Measurements from ENCODE around the gene RFX3.

RFX3 gene

GRCh38 chr9:3277200-3277599, 248.6 kb downstream of the RFX3 start:
- no peak for DNase-seq (ENCODE audit: low spot score)

GRCh38 chr9:3271581-3271980, 254.2 kb downstream of the RFX3 start:
- DNase-seq (ENCODE audit: low spot score) = no peak

DNA sequence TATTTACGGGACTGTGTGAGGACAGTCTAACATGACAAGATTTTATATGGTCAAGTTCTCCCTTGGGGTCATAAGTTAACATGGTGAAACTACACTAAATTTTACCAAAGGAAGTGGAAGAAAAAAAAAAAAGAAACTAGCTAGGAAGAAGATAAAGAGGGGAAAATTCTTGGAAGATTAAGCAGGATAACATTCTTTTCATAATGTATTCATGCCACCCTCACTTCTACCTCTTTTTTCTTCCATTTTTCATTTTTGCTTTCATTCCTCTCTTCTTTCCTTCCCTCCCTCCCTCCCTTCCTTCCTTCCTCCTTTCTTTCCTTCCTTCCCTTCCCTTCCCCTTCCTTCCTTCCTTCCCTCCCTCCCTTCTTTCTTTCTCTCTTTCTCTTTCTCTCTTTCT, 254.6 kb downstream of the RFX3 start:
- DNase-seq (ENCODE audit: low spot score) = no peak

- no peak for DNase-seq (ENCODE audit: low spot score)
Measured at GRCh38 chr9:3268223-3268622, 257.6 kb downstream of the RFX3 start.

DNA sequence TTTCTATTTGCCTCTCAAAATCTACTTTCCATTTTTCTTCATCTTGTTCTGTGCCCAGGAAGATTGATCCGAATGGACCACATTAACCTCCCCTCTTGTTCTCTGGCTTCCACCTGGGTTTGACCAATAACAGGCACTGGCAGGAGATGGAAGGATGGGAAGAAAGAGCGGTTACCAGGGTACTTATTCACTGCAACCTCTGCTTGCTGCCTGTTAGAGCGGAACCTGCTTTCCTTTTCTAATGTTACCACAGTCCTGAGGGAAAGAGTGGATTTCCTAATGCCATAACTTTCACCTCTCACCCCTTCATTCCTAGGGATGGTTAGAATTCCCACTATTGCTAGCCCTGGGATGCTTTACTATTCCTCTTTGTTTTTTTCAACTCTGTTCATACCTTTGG, 262.1 kb downstream of the RFX3 start:
- no peak for DNase-seq (ENCODE audit: low spot score)

- no peak for DNase-seq (ENCODE audit: low spot score)
Measured at GRCh38 chr9:3262826-3263529, 262.8 kb downstream of the RFX3 start.

DNA sequence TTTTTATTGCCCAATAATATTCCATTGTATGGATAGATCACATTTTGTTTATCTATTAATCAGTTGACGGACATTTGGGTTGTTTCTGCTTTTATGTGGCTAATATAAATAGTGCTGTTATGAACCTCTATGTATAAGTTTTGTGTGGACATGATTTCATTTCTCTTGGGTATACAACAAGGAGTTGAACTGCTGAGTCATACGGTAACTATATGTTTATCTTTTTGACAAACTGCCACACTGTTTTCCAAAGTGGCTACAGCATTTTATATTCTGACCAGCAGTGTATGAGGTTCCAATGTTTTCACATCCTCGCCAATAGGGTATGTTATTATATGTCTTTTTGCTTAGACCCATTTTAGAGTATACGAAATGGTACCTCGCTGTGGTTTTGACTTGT, 264.3 kb downstream of the RFX3 start:
- no peak for DNase-seq (ENCODE audit: low spot score)

DNA sequence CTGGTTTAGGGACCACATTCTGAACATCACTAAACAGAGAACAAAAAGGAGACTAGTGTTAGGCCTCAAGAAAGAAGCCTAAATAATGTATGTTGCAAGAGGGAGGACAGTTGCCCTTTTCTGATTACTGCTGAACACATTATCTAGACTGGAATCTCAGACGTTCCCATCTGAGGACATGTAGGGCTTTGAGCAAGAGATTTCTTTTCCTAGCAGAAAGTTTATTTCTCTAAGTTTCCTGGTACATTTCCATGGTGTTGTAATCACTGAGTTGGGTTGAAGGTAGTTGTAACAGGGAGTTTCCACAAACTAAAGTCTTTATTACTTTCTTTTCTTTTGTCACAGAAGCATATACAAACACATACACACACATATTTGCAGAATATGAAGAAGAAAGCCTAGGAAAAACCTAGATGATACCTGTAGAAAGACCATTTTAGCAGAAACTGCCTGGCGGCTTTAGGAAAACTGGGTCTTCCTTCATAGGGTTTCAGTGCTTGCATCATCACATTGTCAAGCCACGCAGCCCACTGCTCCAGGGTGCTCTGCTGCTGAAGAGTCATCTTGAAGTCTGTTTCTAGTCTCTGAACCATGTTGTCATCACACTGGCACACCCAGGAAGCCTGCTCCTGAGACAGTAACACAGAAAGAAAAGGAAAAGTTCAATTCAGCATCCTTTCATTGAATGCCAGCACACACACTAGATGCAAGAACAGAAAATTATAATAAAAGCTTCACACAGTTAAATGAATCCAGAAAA, 269.1 kb downstream of the RFX3 start:
- DNase-seq (ENCODE audit: low spot score) = no peak

- DNase-seq (ENCODE audit: low spot score) = no peak
Measured at GRCh38 chr9:3251309-3251708, 274.5 kb downstream of the RFX3 start.

DNA sequence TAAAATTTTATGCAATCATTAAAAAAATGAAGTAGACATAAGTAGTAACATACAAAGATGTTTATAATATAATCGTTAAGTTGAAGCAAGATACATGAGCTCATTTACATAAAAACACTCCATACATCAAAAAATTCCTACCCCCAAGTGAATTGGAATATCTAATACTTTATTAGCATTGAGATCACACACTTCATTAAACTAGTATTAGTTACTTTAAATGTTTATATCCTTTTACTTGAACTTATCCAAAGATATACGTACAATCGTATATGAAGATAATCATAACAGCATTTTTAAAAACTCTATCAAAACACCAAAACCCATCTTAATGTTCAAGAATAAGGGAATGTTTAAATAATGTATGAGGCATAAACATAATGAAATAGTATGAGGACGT, 275.1 kb downstream of the RFX3 start:
- no peak for DNase-seq (ENCODE audit: low spot score)

DNA sequence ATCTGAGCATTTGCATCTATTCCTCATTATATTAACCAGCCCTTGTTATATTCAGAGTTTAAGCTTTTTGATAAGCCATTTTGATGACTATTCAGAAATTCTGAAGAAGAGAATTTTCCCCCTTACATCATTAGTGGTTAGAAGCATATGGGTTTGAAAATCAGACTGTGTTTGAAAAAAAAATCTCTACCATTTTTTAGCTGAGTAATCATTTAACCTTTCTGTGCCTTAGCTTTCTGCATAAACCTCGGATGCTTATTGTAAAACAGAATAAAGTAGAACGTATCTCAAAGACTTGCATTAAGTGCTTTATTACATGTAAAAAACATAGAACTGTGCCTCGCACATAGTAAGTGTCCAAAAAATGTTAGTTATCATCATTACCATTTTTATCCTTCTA, 278.6 kb downstream of the RFX3 start:
- no peak for DNase-seq (ENCODE audit: low spot score)

DNA sequence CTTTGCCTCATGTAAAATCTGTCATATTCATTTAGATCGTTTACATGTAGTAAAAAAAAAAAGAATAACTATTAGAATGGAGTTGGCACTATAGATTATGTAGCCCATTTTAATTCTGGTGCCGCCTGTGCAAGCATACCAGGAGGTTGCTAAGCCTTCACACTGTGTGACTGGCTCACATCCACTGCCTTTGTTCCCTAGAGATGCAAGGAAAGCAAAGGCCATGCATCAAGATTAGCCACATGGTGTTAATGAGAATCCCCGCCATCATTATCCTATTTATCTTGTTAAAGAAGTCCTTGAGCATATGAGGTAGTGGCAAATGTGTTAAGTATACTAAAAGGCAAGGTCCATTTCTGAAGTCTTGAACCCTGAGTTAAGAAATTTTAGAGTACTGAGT, 279.6 kb downstream of the RFX3 start:
- DNase-seq (ENCODE audit: low spot score) = no peak

GRCh38 chr9:3244963-3245653, 280.7 kb downstream of the RFX3 start:
- DNase-seq (ENCODE audit: low spot score) = no peak

DNA sequence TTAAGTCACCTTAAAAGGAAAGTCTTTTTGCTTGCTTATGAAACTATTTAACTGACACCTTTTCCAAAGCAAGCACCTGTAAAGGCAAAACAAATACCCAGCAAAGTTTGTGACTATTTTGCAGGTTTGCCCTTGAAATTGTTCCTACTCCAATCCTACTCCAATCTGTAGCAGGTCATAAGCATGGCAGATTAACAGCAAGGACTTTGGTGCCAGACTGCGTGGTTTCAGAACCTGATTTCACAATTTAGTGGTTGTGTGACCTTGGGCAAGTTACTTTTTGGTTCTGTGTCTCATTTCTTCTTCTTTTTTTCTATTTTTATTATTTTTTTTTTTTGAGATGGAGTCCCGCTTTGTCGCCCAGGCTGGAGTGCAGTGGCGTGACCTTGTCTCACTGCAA, 282.1 kb downstream of the RFX3 start:
- DNase-seq (ENCODE audit: low spot score) = no peak

- no peak for DNase-seq (ENCODE audit: low spot score)
Measured at GRCh38 chr9:3241290-3241689, 284.5 kb downstream of the RFX3 start.

GRCh38 chr9:3240656-3241268, 285.0 kb downstream of the RFX3 start:
- peak; percentile 59 for DNase-seq (ENCODE audit: low spot score)

DNA sequence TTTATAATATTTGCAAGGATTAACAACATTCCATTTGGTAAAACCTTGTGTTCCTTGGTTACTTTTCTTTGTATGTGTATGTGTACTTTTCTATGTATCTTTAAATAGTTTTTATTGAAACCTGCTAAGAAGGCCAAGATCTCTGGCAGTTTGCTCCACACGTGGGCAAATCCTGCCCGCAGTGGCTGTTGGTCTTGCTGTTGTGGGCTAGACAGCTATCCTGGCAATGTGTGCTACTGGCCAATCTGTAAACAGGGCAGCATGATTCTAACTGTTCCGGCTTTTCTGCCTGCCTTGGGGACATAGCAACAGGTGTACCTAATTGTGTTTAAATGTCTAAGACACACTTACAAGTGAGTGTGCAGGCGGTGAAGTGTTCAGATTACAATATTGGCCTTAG, 286.6 kb downstream of the RFX3 start:
- DNase-seq (ENCODE audit: low spot score) = no peak

DNA sequence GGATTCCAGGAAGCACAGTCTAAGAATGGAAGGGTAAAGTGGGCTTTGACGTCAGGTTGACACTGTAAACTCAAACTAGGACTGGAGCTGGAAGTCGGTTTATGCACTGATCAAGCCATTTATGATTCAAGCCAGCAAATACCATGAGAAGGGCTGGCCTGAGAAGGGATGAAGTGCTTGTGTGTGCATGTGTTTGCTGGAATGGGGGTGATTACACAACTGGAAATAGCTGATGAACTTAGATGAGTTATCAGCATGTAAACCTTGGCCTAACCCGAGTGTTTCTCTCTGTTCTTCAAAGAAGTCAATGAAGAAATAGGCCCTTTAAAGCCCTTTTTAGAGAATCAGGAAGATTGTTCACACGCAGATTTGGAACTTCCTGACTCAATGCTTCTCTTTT, 287.6 kb downstream of the RFX3 start:
- DNase-seq (ENCODE audit: low spot score) = no peak

- DNase-seq (ENCODE audit: low spot score) = no peak
Measured at GRCh38 chr9:3237121-3237520, 288.7 kb downstream of the RFX3 start.

GRCh38 chr9:3235497-3235896, 290.3 kb downstream of the RFX3 start:
- no peak for DNase-seq (ENCODE audit: low spot score)

DNA sequence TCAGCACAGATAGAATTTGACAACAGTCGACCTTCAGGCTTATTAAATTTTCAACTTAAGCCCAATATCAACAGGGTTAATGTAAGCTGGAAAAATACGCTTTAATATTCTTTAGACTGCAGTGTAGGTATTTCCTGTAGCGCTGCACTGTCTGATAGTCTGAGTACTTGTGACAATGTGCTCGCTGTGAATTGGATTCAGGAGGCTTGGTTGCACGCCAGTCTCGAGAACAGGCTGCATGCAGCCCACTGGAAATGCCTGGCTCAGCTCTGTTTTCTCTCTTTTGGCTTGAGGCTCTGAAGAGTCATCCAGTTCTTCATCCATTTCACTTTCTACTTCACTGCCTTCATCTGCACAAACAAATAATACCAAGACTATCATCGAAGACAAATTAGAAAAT, 300.9 kb downstream of the RFX3 start:
- DNase-seq (ENCODE audit: low spot score) = no peak

GRCh38 chr9:3215658-3216057, 310.1 kb downstream of the RFX3 start:
- no peak for DNase-seq (ENCODE audit: low spot score)

DNA sequence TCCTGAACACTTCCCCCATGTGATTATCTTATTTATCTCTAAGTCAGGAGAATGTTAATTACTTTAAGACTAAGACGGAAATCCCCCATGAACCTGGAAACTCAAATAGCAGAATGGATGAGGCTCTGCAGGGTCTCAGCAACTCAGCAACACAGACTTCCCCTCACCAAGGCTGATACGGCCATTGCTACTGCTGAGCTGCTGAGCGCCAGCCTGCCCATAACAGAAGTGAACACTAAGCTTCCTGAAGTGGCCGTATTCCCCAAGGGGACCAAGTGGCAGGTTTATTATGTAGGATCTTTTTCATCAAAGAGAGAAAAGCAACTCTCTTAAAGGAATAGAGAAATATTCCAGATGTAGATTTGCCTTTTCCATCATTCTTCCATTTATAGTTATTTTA, 311.1 kb downstream of the RFX3 start:
- DNase-seq (ENCODE audit: low spot score) = no peak

Measured in LoVo (cell line).